PC-3 (cell line): ENCODE measurements around the gene PCYOX1L.

ENCODE experiments used
- EZH2 ChIP-seq: fragments of 300-600 bp; sonication (generic); IDR thresholded peaks from one replicate; pipeline ENCODE4 v1.6.1; 2017; ENCODE audit warnings: antibody characterized with exemption, mild to moderate bottlenecking, low read length; ENCODE audit not compliant: unreplicated experiment
- EZH2phosphoT487 ChIP-seq: fragments of 300-600 bp; sonication (generic); IDR thresholded peaks from 2 replicates; pipeline ENCODE4 v1.6.1; 2018; ENCODE audit warnings: mild to moderate bottlenecking, antibody characterized with exemption, low read length, borderline replicate concordance
- TF ChIP-seq, protein P1 (sequence below): fragments of 300-600 bp; sonication (generic); conservative IDR thresholded peaks from 2 replicates; pipeline ENCODE4 v1.5.1; 2017; ENCODE audit warnings: antibody characterized with exemption, low read depth, mild to moderate bottlenecking, low read length

GRCh38 chr5:149380466-149381121, 22.7 kb downstream of the PCYOX1L start:
- TF ChIP-seq EZH2phosphoT487, result no peak
- TF ChIP-seq, protein P1, sequence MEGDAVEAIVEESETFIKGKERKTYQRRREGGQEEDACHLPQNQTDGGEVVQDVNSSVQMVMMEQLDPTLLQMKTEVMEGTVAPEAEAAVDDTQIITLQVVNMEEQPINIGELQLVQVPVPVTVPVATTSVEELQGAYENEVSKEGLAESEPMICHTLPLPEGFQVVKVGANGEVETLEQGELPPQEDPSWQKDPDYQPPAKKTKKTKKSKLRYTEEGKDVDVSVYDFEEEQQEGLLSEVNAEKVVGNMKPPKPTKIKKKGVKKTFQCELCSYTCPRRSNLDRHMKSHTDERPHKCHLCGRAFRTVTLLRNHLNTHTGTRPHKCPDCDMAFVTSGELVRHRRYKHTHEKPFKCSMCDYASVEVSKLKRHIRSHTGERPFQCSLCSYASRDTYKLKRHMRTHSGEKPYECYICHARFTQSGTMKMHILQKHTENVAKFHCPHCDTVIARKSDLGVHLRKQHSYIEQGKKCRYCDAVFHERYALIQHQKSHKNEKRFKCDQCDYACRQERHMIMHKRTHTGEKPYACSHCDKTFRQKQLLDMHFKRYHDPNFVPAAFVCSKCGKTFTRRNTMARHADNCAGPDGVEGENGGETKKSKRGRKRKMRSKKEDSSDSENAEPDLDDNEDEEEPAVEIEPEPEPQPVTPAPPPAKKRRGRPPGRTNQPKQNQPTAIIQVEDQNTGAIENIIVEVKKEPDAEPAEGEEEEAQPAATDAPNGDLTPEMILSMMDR, result no peak
- no peak for TF ChIP-seq EZH2
